ENCODE results near the gene CACNA2D3.

CACNA2D3 gene

DNA sequence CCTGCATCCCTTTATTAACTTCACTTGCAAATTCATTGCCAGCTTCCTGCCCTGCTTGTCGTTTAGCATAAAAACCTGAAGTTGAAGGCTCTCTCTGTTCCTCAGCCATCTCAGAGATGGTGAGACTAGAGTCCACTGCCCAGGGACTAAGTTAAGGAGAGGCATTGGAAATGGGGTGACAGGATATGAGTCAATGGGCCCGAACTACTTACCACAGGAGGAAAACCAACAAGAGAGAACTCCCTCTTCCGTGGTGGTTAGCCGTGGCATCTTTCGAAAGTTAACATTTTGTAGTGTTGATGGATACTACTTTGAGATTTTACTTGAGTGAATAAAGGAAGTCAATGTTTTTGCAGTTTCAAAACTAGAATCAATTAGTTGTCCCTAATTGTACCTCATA, 740.2 kb downstream of the CACNA2D3 start:
- DNase-seq, result no peak

DNA sequence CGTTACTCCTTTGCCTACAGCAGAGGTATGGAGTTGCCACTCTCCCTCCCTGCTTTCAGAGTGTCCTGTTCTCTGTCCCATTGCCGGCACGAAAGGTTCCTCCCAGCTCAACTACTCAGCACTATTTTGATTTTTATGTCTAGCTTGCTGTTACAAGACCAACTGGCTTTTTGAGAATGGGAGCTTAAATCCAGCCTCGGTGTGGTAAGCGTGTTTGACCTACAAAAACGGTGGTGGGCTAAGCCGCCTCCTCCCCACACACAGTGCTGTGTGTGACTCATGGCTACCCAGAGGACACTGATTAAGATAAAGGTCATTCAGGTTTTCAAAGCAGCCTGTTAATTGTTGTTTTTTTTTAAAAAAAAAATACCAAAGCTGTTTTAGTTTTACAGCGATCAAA, 741.0 kb downstream of the CACNA2D3 start:
- DNase-seq, result no peak

DNA sequence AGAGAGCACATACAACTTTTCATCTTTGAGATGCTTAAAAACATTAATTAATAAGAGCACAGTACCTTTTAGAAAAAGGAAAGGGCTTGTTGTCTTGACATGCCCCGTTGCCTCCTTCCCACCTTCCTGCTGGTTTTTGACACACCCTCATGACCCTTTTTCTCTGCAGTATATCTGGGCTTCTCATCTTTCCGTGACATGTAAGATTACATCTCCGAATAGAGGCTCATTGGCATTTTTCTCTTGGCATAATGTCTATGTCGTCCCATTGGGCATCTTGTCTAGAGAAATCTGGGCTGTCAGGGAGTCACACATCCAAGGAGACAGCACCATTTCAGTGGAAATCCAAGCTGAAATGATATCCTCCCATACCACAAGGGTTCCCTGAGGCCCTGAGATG, 741.4 kb downstream of the CACNA2D3 start:
- DNase-seq, result no peak

DNA sequence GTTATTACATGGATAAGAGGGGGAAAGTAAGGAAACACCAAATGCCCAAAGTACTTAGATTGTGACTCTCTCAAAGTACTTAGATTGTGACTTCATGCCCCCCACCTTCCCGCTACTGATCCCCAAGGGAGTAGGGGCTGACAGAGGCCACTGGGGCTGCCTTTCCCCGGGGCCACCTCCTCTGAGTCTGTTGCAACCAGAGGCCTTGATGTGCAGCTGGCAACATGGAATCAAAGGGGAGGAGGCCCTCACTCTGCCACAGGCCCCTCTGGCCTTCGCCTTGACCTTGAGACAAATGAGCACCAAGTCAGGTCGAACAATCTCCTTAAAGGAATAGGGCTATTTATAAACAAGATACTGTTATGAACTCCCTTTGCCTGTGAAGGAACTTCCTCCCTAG, 743.0 kb downstream of the CACNA2D3 start:
- DNase-seq, result no peak

DNA sequence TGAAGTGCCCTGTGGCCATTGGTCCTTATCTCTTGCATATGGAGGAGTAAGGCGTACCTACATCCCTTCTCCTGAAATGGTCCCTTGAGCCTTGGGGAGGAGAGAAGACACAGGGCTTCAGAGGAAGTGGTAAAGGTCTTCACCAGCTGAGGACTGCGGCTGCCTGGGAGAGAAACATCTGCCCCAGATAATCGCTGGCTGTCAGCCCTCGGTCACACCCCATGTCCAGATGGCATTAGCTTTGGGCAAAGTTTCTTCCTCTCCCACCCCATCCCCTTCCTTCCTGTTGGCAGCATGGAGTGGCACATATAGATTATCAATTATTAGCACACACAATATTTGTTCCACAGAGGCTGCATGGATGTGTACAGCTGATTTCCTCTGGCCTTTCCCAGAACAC, 743.9 kb downstream of the CACNA2D3 start:
- no peak for DNase-seq

DNA sequence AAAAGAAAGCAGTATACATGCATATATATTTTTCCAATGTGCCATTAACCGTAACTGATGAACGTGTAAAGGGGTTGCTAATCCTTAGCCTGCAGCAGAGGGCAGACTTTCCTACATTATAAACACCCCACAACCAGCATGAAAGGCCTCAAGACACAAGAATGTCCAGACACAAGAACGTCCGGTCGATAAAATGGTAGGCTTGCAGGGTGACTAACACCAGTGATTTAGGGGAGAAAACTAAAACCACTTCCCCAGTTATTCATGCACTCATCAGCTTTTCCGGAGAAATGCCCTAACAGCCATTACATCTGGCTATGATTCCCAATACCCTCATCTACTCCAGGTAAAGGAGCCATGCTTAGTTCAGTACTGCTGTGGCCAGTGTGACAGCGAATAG, 748.1 kb downstream of the CACNA2D3 start:
- no peak for DNase-seq

DNA sequence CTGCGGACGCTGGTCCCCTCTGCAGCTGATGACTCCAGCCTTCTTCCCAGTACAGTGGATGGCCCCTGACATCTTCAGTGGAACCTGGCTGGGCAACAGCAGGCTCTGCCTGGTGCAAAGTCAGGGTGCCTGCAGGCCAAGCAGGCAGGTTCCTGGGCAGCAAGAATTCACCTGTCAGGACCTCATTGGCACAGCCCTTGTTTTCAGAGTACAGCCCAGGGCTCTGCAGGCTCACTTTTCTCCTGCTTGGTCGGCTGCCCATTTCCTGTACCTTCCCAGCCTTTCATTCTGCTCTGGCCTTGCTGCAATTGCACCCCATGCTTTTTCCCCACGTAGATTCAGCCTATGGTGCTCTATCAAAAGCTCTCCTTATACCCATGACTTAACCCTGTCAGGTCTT, 749.5 kb downstream of the CACNA2D3 start:
- DNase-seq, result no peak

DNA sequence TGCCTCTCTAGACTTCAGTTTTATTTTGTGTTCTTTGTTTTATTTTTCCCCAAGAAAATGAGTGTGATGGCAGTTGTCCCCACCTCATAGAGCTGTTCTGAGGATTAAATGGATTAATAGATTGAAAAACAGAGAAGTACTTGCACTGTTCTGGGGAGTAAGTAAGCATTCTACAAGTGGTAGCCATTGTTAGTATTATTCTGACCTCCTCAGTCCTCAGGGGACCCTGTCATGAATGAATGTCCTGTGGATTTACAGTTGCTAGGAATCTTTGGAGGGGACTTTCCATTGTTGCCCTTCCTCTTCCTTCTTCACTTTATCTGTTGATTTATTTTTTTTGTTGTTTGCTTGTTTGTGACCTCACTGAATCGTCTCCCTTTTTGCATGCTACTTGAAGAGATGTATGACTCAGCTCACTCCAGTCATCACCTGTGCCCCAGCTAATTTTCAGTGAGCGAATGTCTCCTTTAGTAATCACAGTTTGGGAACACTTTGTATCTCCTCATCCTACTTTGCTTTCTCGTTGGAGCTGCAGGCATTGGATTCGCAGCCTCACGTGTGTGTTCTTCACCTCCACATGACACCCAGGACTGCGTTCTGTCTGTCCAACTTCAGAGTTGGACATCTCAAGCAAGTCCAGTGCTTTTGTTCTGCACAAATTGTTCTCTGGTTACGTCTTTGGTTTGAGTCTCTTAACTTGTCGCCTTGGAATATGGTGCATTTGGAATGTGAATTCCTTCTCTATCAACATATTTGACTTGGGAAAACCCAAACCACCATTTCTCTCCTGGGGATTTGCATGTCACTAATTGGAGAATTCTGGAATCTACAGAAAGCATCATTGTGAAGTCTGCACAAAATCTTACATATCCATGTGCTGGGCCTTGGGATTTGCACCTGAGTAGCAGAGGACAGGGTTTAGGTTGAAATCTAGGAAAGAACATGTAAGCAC, 751.0 kb downstream of the CACNA2D3 start:
- DNase-seq, result no peak

DNA sequence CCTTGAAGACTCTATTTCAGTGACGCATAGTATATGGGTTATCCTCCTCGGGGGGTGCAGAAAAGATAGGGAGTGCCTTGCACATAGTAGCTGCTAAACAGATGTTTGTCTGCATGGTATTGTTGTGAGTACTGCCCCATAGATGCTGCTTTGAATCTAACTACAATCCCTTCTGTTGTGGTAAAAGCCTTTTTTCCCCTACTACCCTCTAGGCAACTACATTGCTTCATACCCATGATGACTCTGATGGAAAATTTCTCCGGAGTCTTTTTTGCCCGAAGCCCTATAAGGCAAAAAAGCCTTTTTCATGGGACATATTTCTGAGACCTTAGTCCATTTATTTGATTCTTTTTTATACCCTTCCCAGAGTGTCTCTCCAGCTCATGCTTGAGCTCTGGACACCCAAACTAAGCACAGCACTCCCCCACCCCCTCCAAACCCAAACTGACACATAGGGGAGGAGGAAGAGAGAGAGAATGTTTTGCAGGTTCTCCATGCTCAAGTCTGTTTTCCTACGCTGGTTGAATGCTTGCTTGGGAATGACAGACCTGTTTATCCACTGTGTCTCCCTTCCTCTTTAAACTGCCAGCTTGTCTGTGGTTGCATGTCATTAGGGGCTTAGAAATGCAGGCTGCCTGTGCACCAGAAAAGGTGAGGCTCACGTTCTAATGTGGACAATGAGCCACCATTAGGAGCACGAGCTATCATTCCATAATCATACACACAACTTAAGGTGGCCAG, 752.6 kb downstream of the CACNA2D3 start:
- no peak for DNase-seq

DNA sequence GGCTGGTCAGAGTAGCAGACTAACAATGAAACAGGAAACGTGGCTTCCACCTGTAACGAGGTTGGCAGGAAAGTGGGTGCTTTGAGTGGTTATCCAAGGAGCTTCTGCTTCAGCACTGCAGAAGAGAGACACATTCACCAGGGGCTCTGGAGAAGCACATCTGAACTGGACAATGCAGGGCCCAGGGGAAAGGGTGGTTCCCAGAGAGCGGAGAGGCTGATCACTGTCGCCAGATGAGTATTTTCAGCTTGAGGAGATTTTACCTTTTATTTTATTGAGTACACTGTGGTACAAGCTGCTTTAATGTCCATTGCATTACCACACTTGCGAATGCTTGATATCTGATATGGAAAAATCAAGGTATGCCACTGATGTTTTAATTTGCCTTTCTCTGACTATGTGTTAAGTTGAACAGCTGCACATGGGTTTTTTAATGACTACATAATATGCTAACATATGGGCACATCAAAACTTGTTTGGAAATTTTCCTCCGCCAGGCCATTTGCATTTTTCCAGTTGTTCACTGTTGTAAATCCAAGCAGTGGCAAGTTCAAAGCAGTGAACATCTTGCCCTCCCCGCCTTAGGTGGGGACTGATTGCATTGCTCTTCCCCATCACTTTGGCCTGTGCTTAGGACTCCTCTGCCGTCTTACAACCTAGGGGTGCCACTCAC, 753.4 kb downstream of the CACNA2D3 start:
- DNase-seq, result no peak

DNA sequence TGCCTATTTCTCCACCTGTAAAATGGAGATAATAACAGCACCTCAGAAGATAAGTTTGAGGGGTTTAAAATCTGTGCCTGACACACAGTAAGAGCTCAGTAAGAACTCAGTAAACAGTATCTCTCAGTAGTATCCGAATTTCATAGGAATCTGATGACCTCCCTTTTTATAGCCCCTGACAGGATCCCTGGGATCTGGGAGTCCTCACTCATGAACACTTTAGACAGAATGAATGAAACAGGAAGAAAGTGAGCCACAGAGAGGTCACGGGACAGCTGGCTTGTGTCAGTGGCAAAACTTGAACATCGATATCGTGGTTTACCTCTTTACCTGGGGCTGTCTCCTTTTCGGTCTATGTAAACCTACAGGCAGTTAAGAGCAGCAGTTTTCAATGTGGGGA, 754.3 kb downstream of the CACNA2D3 start:
- DNase-seq, result no peak

DNA sequence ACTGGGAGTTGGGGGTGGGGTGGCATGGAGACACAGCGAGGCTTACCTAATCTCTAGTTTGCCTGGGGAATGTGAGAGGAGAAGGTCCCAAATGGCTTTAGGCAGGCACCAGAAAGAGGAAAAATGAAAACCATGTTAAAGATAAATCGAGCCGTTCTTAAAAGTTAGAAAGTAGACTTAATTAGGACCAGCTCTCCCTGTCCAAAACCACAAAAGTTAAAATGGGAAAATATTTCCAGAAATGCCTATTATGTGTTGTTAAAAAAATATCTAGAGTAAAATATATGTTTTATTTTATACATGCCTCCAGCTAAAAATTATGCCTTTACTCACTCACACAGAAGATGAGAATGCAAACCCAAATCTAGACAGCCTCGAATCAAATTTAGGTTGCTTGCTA, 755.4 kb downstream of the CACNA2D3 start:
- DNase-seq, result no peak

DNA sequence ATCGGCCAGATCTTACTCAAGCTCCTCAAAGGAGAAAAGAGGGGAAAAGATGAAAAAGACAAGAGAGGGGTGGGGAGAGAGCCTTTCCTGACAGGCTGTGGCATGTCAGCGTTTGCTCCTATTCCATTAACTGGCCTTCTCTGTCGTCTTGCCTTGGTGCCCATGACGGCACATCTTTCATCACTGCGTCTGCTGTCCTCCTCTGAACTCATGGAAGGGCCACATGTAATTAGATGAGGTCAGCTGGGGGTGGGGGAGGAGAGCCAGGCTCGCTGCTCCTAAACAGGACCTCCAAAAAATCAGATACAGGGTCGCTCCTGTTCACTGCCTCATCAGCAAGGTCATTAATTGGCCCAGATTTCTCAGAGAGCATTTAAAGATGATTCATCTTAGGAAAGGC, 755.8 kb downstream of the CACNA2D3 start:
- DNase-seq, result no peak

DNA sequence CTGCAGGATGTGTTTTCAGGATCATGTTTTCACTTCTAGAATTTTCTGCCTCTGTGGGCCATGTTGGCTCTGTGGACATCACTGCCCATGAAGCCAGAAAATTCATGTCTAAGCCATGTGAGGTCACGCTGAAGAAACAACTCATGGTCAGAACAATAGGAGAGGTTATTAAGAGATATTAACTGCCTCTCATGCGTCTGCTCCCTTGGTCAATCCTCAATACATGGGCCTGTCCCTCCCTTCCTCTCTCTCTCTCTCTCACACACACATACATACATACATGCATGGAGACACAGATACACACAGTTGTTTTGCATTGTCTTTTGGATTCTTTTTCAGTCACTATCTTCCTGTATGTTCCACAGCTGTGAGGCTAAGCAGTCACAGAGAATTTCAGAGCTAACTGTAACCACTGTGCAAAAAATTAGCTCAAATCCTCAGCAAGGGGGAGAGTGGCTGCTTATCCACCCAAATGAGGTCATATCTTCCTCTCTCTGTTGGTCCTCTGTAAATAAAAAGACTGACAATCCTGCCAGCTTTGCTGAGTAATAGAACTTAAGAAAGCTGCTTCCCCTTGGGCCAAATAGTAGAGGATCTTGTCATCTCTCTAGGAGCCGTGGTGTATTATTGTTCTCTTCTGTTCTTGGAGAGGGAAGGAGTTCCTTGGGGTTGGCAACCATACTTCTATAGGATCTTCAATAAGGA, 759.9 kb downstream of the CACNA2D3 start:
- DNase-seq, result no peak

DNA sequence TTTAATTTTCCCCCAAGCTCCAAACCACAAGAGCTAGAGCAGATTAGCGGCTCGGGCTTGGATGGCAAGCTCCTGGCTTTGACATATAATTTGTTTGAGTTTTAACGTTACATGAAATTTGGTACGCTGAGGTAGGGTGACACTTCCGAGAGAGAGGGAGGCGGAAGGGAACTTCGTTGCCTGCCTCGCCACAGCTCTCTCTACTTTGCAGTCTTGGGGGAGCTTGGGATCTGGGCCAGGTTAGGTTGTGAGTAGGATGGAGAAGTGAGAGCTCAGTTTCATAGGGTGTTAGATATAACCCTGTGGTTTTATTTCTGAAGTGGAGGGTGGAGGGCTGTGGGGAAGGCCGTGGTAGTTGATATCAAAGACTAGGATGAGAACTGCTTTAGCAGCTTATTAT, 765.8 kb downstream of the CACNA2D3 start:
- DNase-seq, result no peak

DNA sequence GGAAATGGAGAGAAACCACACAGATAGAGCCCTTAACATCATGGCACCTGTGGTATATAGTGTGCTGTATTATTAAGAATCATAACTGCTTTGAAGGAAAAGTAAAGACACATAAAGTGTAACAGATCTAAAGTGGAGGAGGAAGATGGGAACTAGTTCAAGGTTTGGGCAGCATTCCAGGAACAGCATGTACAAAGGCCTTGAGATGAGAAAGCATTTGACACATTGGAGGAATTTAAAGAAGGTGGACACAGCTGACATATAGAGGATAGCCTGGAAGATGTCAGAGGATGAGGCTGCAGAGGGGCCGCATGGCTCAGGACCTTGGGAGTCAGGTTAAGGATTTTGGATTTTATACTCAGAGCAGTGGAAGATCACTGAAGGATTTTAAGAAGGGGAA, 766.5 kb downstream of the CACNA2D3 start:
- DNase-seq, result no peak

DNA sequence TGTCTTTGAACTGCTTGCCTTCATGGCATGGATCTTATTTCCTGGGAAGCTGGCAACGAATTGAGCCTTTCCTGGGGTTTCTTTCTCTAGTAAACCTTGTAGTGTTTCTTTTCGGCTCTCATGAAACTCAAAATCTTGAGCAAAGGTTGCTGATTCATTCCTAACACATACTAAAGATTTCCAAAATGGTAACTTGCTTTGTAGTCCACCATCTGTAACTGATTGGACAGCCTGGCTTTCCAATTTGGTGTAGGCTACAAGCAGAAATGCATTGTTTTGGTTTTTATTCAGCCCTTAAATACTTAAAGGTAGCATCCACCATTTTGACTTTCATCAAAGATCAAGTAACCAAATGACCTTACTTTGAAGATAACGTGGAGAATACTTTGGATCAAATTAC, 767.4 kb downstream of the CACNA2D3 start:
- no peak for DNase-seq

DNA sequence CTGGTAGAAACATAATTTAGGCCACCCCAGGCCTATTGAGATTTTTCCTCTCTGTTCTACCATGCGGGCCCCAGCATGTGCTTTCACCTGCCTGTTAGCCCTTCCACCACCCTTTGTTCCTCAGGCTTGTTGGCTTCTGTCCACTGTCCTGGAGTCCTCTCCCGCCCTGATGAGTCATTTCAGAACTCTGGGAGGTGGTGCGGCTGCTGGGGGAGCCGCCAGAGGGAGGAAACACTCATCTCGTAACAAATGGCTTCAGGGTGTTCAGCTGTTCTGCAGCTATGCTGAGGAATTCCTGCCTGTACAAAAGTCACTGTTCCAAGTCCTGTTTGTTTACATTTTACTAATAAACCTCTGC, 769.2 kb downstream of the CACNA2D3 start:
- DNase-seq, result no peak

DNA sequence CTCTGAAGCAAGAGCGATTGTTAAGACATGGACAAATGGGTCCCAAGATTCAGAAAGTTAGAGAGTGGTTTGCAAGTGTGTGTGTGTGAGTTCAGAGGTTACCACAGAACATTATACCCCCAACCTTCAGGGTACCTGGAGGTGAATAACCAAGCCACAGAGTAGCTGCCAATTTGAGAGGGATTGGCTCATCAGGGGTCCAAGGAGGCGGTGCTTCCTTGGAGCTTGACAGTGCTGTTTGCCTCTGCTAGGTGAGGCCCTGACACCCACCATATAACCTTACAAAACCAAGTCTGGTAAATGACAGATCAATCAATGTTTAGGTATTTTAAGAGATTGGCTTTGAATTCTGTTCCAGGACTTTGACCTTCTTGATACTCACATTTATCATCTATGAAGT, 769.8 kb downstream of the CACNA2D3 start:
- DNase-seq, result no peak

DNA sequence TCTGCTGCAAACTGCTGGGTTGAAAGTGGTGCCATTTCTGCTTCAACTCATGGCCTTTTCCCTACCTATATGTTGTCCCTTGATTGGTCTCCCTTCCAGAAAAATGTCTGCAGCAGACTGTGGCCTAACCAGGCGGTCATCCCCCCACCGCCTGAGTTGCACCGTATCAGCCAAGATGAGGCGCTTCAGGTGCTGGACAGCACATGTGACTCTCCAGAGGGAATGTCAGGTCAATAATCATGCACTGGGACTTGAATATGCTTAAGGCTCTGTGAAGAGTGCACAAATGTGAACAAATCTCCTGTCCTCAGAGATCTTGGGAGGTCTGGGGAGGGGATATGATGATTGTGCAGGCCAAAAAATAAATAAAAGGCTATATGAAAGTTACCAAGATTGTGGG, 773.3 kb downstream of the CACNA2D3 start:
- no peak for DNase-seq

DNA sequence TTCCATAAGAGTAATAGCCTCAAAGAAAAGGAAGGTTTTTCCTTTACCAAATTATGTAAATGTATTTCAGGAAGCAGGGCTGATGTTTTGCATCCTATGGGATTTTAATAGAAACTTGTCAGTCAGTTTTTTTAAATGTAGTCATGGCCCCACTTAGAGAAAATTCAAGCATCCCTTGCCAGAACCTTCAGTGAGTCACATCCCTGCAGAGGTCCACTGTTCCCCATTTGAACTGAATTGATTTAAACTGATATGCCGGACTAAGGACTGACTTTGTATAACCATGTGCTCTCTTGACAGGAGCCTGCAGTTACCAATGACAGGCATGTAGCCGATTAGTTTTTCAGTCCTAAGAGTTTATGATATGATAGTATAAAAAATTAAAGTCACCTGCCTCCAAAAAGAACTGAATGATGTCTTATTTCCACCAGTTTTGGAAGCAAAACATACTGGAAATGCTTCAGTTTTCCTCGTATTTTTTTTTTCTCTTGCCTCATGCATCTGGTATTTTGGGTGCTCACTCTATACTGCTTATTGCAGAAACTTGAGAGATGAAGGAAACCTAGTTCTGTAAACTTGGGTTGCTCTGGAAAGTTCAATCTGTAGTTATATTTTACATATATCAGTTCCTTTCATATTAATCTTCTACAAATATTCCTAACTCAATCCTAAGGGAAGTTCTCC, 774.8 kb downstream of the CACNA2D3 start:
- DNase-seq, result no peak

DNA sequence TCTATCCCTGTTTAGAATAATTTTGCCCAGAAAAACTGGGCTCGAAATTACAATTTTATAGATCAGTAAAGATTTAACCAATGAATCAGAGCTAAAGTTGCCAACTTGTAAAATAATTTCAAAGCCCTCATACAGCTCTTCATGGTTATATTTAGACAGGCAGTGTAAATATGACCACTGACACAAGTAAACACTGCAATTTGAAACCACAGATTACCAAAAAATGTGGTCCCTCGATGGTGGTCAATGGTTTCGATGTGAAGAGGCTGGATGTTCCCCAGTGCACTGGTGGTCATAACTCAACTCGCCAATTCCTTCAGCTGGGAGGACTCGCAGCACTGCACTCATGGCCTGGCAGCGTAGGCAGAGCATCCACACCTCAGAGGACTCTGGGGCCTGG, 776.9 kb downstream of the CACNA2D3 start:
- DNase-seq, result no peak

All from NCI-H2081 treated with DMSO at 0.1 percent for 48 hours (cell line).